GM19240 (cell line): Measurements from ENCODE around the gene ST8SIA5.

ENCODE experiments used
- DNase-seq: peaks from one replicate; pipeline ENCODE4 v3.0.0; 2011; ENCODE audit warnings: low spot score; ENCODE audit not compliant: insufficient read length

Gene ST8SIA5

DNA sequence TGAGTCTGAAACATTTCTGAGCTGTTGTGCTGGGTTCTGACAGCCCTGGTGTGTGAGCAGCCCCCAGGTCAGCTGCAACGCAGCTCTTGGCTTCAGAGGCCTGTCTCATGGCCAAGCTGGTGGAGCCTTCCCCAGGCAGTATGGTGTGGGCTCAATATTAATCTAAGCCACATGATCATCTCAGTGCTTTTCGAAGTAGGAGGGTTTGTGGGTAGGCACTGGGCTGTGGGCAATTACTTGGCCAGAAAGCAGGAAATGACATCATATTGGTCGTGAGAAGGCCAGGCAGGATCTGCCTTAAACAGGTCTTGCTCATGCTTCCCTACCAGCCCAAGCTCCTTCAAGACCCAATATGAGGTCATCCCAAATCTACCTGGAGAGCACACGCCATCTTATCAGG, 126.7 kb downstream of the ST8SIA5 start:
- no peak for DNase-seq

- DNase-seq, result no peak
These were observed 127.5 kb downstream of the ST8SIA5 start for GRCh38 chr18:46629361-46629760.

- no peak for DNase-seq
These were observed 128.6 kb downstream of the ST8SIA5 start for GRCh38 chr18:46628206-46628605.

GRCh38 chr18:46627136-46627535, 129.7 kb downstream of the ST8SIA5 start:
- no peak for DNase-seq

- DNase-seq, result no peak
These were observed 131.8 kb downstream of the ST8SIA5 start for GRCh38 chr18:46625069-46625468.

- no peak for DNase-seq
These were observed 132.7 kb downstream of the ST8SIA5 start for GRCh38 chr18:46624127-46624526.

DNA sequence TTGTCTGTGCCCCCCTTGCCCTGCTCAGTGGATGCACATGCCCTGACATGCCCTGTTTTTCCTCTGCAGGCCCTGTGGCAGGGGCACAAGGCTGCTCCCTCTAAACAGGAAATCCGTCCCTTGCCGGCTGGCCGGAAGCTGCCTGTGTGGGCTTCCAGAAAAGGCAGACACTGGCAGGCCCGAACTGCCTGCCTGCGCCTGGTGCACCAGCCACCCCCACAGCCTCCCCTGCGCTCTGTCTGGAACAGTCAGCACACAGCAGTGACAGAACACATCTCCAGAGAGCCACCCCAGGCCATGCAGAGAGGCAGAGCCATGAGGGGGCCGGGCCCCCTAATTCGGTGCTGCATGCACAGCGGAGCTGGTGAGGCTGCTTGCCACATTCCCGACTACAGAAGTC, 133.3 kb downstream of the ST8SIA5 start:
- DNase-seq, result no peak

GRCh38 chr18:46622999-46623398, 133.9 kb downstream of the ST8SIA5 start:
- DNase-seq, result no peak

GRCh38 chr18:46622451-46622850, 134.4 kb downstream of the ST8SIA5 start:
- no peak for DNase-seq

DNA sequence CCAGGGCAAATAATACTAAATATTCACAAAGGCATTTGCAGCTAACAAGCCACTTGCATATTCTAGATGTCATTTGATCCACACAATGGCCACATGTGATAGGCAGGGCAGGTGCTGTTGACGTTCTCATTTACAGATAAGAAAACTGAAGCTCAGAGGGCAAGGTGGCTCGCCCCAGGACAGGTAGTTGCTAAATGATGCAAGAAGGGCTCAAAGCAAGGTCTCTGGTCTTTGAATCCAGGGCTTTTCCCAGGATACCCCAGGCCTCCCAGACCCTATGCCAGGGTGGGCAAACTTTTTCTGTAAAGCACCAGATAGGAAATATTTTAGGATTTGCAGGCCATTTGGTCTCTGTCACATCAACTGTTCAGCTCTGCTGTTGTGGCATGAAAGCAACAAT, 135.0 kb downstream of the ST8SIA5 start:
- DNase-seq, result no peak

DNA sequence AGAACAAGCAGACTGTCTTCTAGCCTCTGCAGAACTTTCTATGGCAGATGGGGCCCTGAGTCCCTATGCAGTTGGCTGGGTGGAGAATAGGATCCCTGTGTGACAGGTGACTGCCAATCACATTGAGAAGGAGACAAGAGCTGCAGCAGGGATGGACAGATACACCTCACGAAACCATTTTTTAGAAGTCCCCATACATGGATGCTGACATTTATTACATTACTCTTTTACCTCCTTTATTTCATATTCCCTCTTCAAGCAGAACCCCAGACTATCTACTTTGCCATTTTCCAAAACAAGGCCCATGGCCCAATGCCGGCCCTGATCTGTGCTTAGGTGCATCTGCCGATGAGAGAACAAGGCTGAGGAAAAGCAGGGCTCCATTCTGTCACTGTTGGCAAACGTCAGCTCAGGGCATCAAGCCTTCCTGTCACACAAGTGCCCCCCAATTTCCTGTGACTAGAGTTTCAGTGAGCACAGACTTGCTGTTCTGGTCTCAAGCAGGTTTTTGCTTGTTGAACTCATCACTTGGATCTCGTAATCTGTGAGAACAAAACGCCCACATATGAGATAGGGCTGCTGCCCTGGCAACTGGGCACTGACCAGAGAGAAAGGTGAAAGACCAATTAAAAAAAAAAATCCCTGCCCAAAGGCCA, 135.6 kb downstream of the ST8SIA5 start:
- no peak for DNase-seq

- DNase-seq, result no peak
These were observed 137.3 kb downstream of the ST8SIA5 start for GRCh38 chr18:46619559-46619958.
